GM10248 (cell line): ENCODE results near the gene LMO3.

Experiments used
- CTCF ChIA-PET: fragments of 300-600 bp; sonication (Branson Sonifier 250); formaldehyde crosslinking; extraction: SDS; loops from one replicate; lab custom pipeline; 2021; ENCODE audit warnings: antibody characterized with exemption; lab: Yijun Ruan, JAX
- POLR2A ChIA-PET: fragments of 350-650 bp; sonication (Branson Sonifier 250); formaldehyde crosslinking; extraction: SDS; loops from one replicate; lab custom pipeline; 2020; ENCODE audit warnings: antibody characterized with exemption; lab: Yijun Ruan, JAX
- DNase-seq: peaks from one replicate; pipeline ENCODE4 v3.0.0; 2012; ENCODE audit errors: extremely low spot score
- CTCF ChIP-seq: IDR thresholded peaks from 2 replicates; pipeline ENCODE4 v1.5.1; 2012; ENCODE audit warnings: mild to moderate bottlenecking, low read depth; ENCODE audit errors: extremely low read depth, missing control alignments, control extremely low read depth

LMO3 gene

GRCh38 chr12:16608946-16609539 lies 3.1 kb upstream of the LMO3 start:
- CTCF ChIA-PET, result interaction anchor here (1.8 kb wide), 1 partner anchor 11 kb away, joined by 4 read pairs; no protein-coding TSS in a partner anchor

GRCh38 chr12:16607906-16608775 lies 2.2 kb upstream of the LMO3 start:
- ChIA-PET POLR2A (no interaction called here), CTCF (interaction anchor here (0.9 kb wide), 1 partner anchor 12 kb away, joined by 3 read pairs; no protein-coding TSS in a partner anchor)
- TF ChIP-seq CTCF, result no peak

More at GRCh38 chr12:16608946-16609539, 3.1 kb upstream of the LMO3 start:
- POLR2A ChIA-PET, result no interaction called here
- DNase-seq, result no peak
- TF ChIP-seq CTCF, result no peak

DNA sequence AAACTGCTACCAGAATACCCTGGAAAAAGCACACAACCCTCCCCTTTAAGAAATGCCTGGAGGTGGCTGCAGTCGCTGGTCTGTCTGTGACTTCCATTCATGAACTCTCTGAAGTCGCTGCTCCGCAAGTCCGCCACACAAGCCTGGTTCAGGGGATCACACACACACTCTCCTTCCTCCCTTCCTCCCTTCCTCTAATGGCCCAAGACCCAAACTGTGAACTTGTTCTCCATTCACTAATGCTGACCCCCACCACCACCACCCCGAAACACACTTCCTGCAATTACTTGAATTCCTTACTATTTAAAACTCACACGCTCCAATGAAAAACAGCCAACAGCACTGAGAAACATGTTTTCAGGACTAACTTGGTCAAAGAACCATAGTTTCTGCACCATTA lies 1.0 kb upstream of the LMO3 start:
- ChIA-PET CTCF (interaction anchor here (0.9 to 1.6 kb wide), 3 partner anchors 10 to 28 kb away, joined by 3 to 5 read pairs (median 3); no protein-coding TSS in a partner anchor), POLR2A (no interaction called here)
- DNase-seq, result no peak
- TF ChIP-seq CTCF, result no peak

More at GRCh38 chr12:16607906-16608775, 2.2 kb upstream of the LMO3 start:
- DNase-seq, result no peak

DNA sequence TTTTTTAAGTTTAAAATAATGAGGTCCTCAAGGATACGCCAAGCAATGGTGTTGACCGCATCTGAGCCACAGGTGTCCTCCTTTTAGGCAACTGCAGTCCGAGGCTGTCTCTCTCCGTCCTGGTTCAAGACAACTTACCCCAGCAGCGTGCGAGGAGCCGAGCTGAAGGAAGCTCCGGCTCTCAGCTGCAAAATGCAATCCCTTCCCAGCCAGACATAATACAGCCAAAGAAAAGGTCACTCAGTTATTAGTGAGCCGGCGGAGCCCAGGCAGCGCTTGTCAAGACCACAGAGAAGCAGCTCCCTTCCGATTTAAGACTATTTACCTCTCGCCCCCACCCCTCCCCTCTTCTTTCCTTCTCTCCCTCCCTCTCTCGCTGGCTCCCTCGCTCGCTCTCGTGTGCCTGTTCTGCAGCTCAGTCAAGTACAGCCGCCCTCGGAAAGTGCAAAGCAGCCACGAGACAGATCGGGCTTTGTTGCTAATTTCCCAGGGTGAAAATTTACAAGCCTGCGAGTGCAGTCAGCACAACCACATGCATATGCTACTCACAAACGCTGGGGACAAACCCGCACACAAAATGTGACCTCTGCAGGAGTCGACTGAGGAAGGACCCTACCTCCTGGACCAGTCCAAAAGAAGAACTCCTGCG lies 363 bp upstream of the LMO3 start:
- POLR2A ChIA-PET, result no interaction called here
- peak; percentile 40 for DNase-seq
- CTCF ChIA-PET, result interaction anchor here (1.0 to 1.6 kb wide), 3 partner anchors 8 to 28 kb away, joined by 3 to 5 read pairs (median 3); no protein-coding TSS in a partner anchor
- TF ChIP-seq CTCF, result no peak

GRCh38 chr12:16605642-16606116 lies 283 bp downstream of the LMO3 start:
- TF ChIP-seq CTCF, result no peak
- POLR2A ChIA-PET, result no interaction called here
- DNase-seq, result peak; percentile 17
- CTCF ChIA-PET, result interaction anchor here (1.0 to 1.6 kb wide), 2 partner anchors 8 to 9 kb away, joined by 3 to 5 read pairs; no protein-coding TSS in a partner anchor
